Motor neuron (in vitro differentiated cells): ENCODE measurements around the gene ACOT2. TPM values are rescaled to one million over a fixed set of nuclear protein-coding genes. Genes with fewer than 3 reads are reported as not detected.
"Not testable (repeated sequence)": the region's sequence is repeated elsewhere in the genome, so short reads cannot be mapped to it uniquely, and the experiment has no call there.

Experiments used
- ATAC-seq, 8 experiments: fragments of 200-7000 bp; cut with Tn5 transposase; replicated peaks in 6 of 8; 2 replicates each; pipeline ENCODE4 v1.8.0; 2021; ENCODE audit warnings: mild to moderate bottlenecking in 8 of 8, moderate library complexity in 8 of 8
- H3K27ac ChIP-seq, 2 donors: fragments of 250-450 bp; sonication (Bioruptor Pico); 2 replicates each; pipeline ENCODE4 v1.9.0; 2021; ENCODE audit warnings: antibody characterized with exemption in 2 of 2, mild to moderate bottlenecking in 2 of 2, moderate library complexity in 1 of 2
- H3K4me1 ChIP-seq, 2 donors: fragments of 250-450 bp; sonication (Bioruptor Pico); replicated peaks in 1 of 2; 2 replicates each; pipeline ENCODE4 v1.6.1; 2021; ENCODE audit warnings: antibody characterized with exemption in 2 of 2, mild to moderate bottlenecking in 2 of 2, moderate library complexity in 1 of 2
- H3K4me3 ChIP-seq, 5 donors: fragments of 250-450 bp; sonication (Bioruptor Pico); 2 replicates each; pipeline ENCODE4 v1.9.0; 2021; ENCODE audit warnings: antibody characterized with exemption in 5 of 5, mild to moderate bottlenecking in 5 of 5, moderate library complexity in 4 of 5
- WGBS, 10 experiments: fragments of 450-650 bp; shearing (Covaris generic); methylation state at CpG; one replicate each; pipeline ENCODE4 v1.0.0; 2022; 5-methylcytosine and 5-hydroxymethylcytosine counted together
- in situ Hi-C, 9 experiments: fragments of 400-800 bp; cut with MboI; loops; one replicate each; pipeline ENCODE4 v1.15.0; 2021; ENCODE audit warnings: low sequenced_read_pairs in 9 of 9, low pct_unique_long_range_greater_than_20kb in 2 of 9; ENCODE audit not compliant: unreplicated experiment in 9 of 9
- total RNA-seq, 8 experiments: library from RNA; unstranded; fragments of 300-600 nt; gene quantifications; 2 replicates each; pipeline versions ENCODE4 v1.2.3 to v1.2.4, GENCODE V29; 2022

ACOT2 gene
- total RNA-seq = 10 to 100 TPM in 3 of 8 experiments, 1 to 10 TPM in 5; 2.5 to 29.6 (median 5.3) TPM

- peak within 1 kb of the TSS in 4 of 5 donors; percentile 24 to 36 (median 32) for H3K4me3 ChIP-seq
- 0 to 100% (median 9%) methylated on average over 1 to 7 of the region's 83 CpGs; no CpG with 5 or more reads in 6 of the 10 experiments for WGBS, 10 experiments
- H3K27ac ChIP-seq, H3K4me1 ChIP-seq, in situ Hi-C loops: not testable (repeated sequence)
- ATAC-seq = peak in 7 of 8 experiments; percentile 69 to 88 (median 81)
Measured at GRCh38 chr14:73569185-73569958, at the start of gene ACOT2. Gene ACOT2, plus strand, starts transcription at chr14:73569213. Its CDS starts 28 bp downstream, at chr14:73569241.

- ATAC-seq = no peak
- Histone ChIP-seq H3K4me1 (no peaks in the 10 kb centered on the region), H3K4me3 (no peak overlapping the region), H3K27ac (no peak overlapping the region)
- in situ Hi-C loops = loop anchor here in 3 of 9 experiments (25.0 kb wide), 2 partner anchors 91 to 116 kb away; partner anchors contain the start of genes DNAL1 (in 2 of the 3) and ACOT6 (in 1 of the 3)
- 49 to 100% (median 88%) methylated on average over 1 to 4 of the region's 4 CpGs; no CpG with 5 or more reads in 2 of the 10 experiments for WGBS, 10 experiments
Measured at GRCh38 chr14:73521229-73521628, 47.8 kb upstream of the ACOT2 start.

GRCh38 chr14:73524493-73524892, 44.5 kb upstream of the ACOT2 start:
- Histone ChIP-seq H3K27ac (no peak overlapping the region), H3K4me1 (no peaks in the 10 kb centered on the region), H3K4me3 (no peak overlapping the region)
- in situ Hi-C loops = loop anchor here in 3 of 9 experiments (25.0 kb wide), 2 partner anchors 88 to 113 kb away; partner anchors contain the start of genes DNAL1 (in 2 of the 3) and ACOT6 (in 1 of the 3)
- WGBS, 10 experiments = 29 to 100% (median 90%) methylated on average over 2 to 3 of the region's 4 CpGs; no CpG with 5 or more reads in 1 of the 10 experiments
- ATAC-seq = no peak

DNA sequence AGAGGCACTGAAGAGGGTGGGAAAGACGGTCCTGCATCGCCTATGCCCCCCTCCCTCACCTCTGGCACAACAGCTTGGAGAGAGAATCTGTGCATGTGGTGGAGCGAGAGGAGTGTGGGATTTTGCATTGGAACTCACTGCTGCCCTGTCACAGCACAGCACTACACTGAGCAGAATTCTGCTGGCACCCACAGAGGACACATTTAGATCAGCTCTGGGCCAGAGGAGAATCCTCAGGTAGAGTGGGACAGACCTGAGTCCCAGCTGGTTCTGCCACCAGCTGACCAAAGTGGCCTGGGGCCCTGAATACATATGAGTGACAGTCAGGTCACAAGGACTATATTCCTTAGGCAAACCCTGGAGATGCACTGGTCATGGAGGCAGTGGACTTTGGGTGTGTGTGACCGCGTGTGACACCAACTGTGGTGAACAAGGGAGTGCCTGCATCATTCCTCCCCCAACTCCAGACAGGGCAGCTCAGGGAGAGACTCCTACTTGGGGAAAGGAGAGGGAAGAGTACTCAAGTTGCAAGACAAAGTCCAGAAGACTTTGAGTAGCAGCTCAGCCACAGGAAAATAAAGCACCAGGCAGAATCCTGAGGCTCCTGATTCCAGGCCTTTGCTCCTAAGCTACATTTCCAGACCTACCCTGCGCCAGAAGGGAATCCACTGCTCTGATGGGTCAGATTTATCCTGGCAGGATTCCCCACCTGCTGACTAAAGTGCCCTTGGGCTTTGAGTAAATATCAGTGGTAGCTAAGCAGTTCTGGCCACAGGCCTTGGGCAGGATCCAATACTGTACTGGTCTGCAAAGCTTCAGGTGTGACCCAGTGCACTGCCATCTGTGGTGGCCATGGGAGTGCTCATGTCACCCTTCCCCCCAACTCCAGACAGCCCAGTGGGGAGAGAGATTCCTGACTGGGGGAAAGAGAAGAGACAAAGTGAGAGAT, 42.7 kb upstream of the ACOT2 start:
- no peaks in the 10 kb centered on the region for H3K4me1 ChIP-seq
- H3K27ac ChIP-seq = no peak overlapping the region
- WGBS, 10 experiments = 33 to 100% (median 93%) methylated on average over 1 to 6 of the region's 6 CpGs; no CpG with 5 or more reads in 6 of the 10 experiments
- peak in 1 of 8 experiments; percentile 61 for ATAC-seq
- no peak overlapping the region for H3K4me3 ChIP-seq
- in situ Hi-C loops = no loop called here

GRCh38 chr14:73529356-73529755, 39.7 kb upstream of the ACOT2 start:
- H3K4me3 ChIP-seq, H3K4me1 ChIP-seq, H3K27ac ChIP-seq, ATAC-seq, in situ Hi-C loops: not testable (repeated sequence)
- 90 to 100% methylated on average over 1 to 2 of the region's 2 CpGs; no CpG with 5 or more reads in 8 of the 10 experiments for WGBS, 10 experiments

GRCh38 chr14:73531971-73532370, 37.0 kb upstream of the ACOT2 start:
- H3K4me3 ChIP-seq, H3K27ac ChIP-seq, ATAC-seq, in situ Hi-C loops, H3K4me1 ChIP-seq: not testable (repeated sequence)
- no CpG with 5 or more reads among the region's 3 CpGs for WGBS, 10 experiments

DNA sequence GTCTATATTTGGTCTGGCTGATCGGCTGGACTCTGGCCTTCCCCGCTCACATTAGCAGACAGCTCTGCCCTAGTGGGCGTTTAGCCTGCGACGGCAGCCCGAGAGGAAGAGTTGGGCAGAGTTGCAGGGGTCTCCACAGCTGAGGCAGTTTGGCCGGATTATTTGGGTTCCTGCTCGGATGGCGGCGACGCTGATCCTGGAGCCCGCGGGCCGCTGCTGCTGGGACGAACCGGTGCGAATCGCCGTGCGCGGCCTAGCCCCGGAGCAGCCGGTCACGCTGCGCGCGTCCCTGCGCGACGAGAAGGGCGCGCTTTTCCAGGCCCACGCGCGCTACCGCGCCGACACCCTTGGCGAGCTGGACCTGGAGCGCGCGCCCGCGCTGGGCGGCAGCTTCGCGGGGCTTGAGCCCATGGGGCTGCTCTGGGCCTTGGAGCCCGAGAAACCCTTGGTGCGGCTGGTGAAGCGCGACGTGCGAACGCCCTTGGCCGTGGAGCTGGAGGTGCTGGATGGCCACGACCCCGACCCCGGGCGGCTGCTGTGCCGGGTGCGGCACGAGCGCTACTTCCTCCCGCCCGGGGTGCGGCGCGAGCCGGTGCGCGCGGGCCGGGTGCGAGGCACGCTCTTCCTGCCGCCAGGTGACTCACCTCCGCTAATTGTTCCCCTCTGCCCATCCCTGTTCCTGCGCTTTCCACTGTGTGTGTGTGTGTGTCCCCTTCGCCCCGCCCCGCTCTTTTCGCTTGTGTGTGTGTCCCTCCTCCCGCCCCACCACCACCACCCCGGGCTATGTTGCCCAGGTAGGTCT, 31.6 kb upstream of the ACOT2 start:
- in situ Hi-C loops, H3K4me1 ChIP-seq, H3K27ac ChIP-seq: not testable (repeated sequence)
- WGBS, 10 experiments = 7% methylated on average over 3 of the region's 84 CpGs; no CpG with 5 or more reads in 9 of the 10 experiments
- peak overlapping the region; percentile 16 to 28 (median 24) for H3K4me3 ChIP-seq
- ATAC-seq = peak; percentile 50 to 74 (median 66)

GRCh38 chr14:73539017-73539416, 30.0 kb upstream of the ACOT2 start:
- H3K4me1 ChIP-seq, H3K27ac ChIP-seq, H3K4me3 ChIP-seq, in situ Hi-C loops: not testable (repeated sequence)
- peak in 7 of 8 experiments; percentile 33 to 85 (median 56) for ATAC-seq
- no CpG with 5 or more reads among the region's 5 CpGs for WGBS, 10 experiments

DNA sequence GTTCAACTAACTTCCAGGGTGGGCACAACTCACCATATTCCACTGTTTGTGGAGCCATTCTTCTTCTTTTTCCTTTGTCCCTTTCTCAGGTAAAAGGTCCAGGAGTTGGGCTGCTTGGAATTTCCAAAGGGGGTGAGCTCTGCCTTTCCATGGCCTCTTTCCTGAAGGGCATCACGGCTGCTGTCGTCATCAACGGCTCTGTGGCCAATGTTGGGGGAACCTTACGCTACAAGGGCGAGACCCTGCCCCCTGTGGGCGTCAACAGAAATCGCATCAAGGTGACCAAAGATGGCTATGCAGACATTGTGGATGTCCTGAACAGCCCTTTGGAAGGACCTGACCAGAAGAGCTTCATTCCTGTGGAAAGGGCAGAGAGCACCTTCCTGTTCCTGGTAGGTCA, 26.1 kb upstream of the ACOT2 start:
- H3K4me3 ChIP-seq, H3K27ac ChIP-seq, H3K4me1 ChIP-seq, ATAC-seq, in situ Hi-C loops: not testable (repeated sequence)
- WGBS, 10 experiments = no CpG with 5 or more reads among the region's 7 CpGs

DNA sequence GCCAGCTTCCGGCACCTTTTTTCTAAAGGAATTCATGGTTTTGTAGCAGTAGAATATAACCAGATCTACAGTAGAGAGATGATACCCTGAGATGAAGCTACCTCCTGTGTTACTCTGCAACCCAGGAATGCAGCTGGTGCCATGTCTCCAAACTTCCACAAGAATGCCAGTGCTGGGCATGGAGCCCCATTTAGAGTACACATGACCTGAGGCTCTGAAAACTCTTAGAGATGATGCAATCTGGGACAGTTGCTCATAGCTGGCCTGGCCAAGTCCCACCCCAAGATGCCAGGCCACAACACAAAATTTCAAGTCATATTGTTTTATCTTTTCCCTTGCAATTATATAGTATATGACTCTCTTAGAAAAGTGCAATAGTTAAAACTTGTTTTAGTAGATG, 23.7 kb upstream of the ACOT2 start:
- no CpG with 5 or more reads among the region's 1 CpG for WGBS, 10 experiments
- H3K4me3 ChIP-seq, H3K27ac ChIP-seq, ATAC-seq, in situ Hi-C loops, H3K4me1 ChIP-seq: not testable (repeated sequence)

GRCh38 chr14:73549097-73549496, 19.9 kb upstream of the ACOT2 start:
- H3K4me1 ChIP-seq, ATAC-seq, H3K27ac ChIP-seq, in situ Hi-C loops, H3K4me3 ChIP-seq: not testable (repeated sequence)
- 80% methylated on average over 1 of the region's 3 CpGs; no CpG with 5 or more reads in 9 of the 10 experiments for WGBS, 10 experiments

DNA sequence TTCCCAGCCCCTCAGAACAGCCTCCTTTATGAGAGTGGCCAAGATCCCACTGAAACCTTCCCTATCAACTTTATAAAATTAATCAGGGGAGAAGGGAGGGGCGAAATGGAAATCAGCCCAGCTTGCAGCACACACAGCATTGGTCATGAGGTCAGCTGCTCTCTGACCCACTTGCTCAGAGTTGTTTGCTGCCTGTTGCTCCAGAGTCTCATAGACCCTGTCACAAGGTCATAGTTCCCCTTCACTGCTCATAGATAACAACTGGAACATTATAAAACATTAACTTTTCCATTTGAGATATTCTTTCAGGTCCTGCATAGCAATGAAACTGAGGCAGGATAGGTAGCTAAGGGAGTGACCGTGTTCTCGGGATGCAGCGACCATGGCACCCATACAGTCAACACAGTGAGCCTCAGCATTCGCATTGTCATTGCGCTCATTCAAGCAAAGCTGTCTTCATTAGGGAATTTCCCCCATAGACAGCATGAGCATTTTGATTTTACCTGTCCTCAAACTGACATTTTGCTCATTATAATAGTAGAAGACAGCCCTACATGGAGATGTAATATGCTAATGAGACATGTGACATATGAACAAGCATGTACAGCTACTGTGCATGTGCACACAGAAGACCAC, 19.0 kb upstream of the ACOT2 start:
- H3K4me3 ChIP-seq, H3K27ac ChIP-seq, H3K4me1 ChIP-seq, in situ Hi-C loops: not testable (repeated sequence)
- peak in 3 of 8 experiments; percentile 22 to 70 (median 41) for ATAC-seq
- no CpG with 5 or more reads among the region's 6 CpGs for WGBS, 10 experiments
